ENCODE results near the gene HMSD.

The HMSD gene

DNA sequence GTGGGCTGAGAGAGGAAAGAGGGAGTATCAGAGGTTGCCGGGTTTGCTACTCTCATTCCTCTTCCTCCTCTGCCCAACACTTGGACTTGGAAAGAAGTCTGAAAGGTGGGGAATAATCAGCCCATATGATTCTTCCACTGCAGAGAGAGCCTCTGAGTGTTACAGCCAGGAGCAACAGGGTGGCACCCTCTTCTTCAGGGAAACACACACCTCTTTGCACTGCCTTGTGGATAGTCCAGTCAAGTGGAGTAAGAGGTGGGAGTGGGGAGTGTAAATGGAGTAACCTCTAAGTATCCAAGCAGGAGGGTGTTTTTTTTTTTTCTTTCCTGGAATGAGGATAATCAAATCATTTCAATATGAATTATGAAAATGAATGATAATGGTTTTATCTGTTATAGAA, 11.8 kb downstream of the HMSD start:
- DNase-seq: no peak

- DNase-seq: peak; percentile 28
These were observed 12.4 kb downstream of the HMSD start for GRCh38 chr18:63961435-63961980.

GRCh38 chr18:63962137-63962536, 13.0 kb downstream of the HMSD start:
- no peak for DNase-seq

DNA sequence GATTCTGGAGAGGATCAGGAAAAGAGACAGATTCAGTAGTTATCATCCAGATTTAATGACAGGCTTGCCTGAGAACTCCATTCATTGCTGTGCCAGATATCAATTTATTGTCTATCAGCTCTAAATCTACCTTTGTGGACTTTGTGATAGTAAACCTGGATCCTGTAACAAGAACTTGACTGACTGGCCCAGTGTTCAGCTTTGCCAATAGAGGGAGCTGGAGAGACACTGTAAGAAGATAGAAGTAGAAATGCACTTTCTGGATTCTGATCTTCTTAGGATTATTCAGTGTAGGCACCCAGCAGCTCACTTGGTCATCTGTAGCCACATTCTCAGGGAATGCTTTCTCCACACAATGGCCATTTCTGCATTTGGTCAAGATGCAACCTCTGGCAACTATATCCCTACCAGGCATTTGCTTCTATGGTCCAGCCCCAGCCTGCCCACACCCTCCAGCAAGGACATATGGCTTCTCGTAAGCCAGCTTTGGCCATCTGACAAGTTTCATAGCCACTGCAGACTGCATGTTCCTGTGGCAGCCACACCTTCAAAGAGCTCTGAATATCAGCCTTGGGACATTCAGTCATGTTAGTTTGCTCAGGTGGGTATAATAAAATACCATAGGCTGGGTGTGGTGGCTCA, 14.6 kb downstream of the HMSD start:
- DNase-seq: peak; percentile 85

DNA sequence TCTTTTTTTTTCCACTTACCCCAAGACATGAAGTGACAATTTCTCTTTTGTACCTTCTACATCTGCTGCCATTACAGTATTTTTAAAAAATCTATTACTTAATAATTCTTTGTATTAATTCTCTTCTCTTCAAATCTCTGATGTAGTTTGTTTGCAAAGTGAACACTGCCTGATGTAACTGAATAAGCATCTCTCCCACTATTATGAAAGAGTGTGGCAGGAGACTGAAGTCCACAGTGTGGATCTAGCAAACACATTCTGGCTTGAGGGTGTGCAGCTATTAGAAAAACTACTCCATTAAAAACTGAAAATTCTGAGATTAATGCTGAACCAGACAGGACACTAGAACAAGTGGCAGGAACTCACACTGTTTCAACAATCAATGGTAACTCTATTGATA, 15.8 kb downstream of the HMSD start:
- DNase-seq: no peak

GRCh38 chr18:63965716-63966330, 16.7 kb downstream of the HMSD start:
- no peak for DNase-seq

- DNase-seq: peak; percentile 100
These were observed 21.1 kb downstream of the HMSD start, which contains the start of gene SERPINB8 for GRCh38 chr18:63969942-63970808. TSS of gene SERPINB8 (plus strand) at chr18:63970081. CDS start at chr18:63978309, 8,228 bp downstream.

DNA sequence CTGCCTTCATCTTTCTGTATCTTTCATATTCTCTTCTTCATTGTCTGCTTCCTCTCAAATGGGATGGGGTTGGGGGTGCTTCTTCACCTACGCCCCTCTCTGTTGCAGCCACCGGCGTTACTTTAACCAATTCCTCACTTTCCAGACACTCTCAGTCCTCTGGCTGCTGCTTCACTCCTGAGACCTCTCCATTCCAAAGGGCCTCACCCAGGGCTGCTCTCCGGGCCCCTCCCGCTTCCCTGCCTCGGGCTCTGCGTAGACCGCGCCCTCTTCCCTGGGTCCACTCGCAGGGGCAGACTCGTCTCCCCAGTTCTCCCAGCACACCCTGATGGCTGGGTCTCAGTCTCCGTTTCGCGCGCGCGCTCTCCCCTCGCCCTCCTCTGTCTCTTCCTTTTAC, 21.7 kb downstream of the HMSD start:
- DNase-seq: peak; percentile 93

- DNase-seq: peak; percentile 79
These were observed 22.4 kb downstream of the HMSD start for GRCh38 chr18:63971320-63972001.

- no peak for DNase-seq
These were observed 22.9 kb downstream of the HMSD start for GRCh38 chr18:63972002-63972376.

GRCh38 chr18:63974991-63975390, 25.9 kb downstream of the HMSD start:
- DNase-seq: peak; percentile 68

GRCh38 chr18:63975628-63976027, 26.5 kb downstream of the HMSD start:
- no peak for DNase-seq

GRCh38 chr18:63977040-63977439, 27.9 kb downstream of the HMSD start:
- no peak for DNase-seq

DNA sequence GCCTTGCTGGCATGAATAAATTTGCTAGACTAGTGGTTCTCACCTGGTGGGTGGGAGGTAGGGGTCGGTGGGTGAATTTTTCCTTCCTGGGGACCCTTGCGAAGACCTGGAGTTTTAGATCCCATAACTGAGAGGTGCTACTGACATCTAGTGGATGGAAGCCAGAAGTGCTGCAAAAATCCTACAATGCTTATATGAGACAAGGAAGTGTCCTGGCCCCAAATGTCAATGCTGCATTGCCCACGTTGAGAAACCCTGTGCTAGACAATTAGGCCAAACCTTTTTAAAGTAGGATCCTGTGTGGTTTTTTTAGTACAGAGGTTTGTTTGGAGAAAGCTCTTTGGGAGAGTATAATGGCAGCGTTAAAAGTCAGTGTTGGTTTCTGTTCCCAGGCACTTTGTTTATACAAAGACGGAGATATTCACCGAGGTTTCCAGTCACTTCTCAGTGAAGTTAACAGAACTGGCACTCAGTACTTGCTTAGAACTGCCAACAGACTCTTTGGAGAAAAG, 30.4 kb downstream of the HMSD start:
- peak; percentile 85 for DNase-seq

DNA sequence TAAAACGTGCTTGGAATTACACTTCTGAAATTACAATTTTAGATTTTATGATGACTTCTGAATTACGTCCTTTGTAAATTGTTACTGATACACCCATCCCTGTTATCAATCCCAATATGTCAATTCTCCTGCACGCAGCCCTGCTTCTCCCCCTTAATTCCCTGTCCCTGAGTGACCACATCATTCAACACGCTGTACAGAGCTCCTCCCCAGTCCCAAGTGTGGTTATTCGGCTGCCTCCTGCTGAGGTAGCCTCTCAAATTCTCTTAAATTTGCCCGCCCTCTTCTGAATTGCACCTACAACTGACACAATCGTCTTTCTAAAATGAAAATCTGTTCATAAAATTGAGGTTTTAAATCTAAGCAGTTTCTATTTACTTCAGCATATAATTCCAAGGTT, 30.9 kb downstream of the HMSD start:
- DNase-seq: no peak

DNA sequence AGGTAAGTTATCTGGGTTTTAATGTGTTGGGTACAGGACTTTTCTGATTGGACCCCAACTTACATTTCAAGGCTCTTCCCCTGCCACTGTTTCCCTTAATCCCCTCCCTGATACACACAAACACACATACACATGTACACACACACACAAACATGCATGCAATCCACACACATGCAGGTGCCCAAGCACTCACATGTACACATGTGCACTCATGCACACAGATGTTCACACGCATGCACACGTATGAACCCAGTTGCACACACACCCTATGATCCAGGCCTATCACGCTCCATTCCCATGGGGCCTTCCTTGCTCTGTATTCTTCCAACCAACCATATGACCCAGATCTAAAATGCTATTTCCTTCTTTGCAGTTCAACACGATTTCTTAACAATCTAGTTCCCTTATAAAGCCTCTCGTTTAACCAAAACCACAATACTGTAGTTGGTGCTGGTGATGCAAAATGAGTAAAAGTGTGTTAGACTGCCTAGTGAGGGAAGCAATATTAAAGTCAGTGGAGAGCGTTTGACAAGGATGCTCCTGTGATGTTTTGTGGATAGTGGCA, 31.9 kb downstream of the HMSD start:
- DNase-seq: no peak

- DNase-seq: no peak
These were observed 32.6 kb downstream of the HMSD start for GRCh38 chr18:63981719-63982118.

GRCh38 chr18:63982361-63982760, 33.3 kb downstream of the HMSD start:
- DNase-seq: no peak

DNA sequence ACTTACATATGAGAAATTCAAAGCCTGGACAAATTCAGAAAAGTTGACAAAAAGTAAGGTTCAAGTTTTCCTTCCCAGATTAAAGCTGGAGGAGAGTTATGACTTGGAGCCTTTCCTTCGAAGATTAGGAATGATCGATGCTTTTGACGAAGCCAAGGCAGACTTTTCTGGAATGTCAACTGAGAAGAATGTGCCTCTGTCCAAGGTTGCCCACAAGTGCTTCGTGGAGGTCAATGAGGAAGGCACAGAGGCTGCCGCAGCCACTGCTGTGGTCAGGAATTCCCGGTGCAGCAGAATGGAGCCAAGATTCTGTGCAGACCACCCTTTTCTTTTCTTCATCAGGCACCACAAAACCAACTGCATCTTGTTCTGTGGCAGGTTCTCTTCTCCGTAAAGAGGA, 37.8 kb downstream of the HMSD start:
- no peak for DNase-seq

DNA sequence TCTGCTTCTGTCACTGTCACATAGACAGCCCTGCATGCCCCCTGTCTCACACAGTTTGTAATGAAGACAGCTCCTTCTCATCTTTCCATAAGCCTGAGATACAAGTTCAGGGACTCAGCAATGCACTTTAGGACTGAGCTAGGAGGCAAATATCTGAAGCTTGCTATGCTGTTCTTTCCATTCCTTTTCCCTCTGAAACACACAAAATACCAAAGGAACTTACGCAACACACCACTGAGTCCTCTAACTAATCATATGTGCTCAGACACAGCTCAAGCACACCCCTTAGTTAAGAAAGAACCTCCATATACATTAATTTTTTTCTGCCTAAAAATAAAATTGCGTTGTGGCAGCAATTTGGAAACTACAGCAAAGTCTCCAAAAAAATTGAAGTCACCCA, 38.6 kb downstream of the HMSD start:
- DNase-seq: no peak

- no peak for DNase-seq
These were observed 43.6 kb downstream of the HMSD start for GRCh38 chr18:63992751-63993150.

DNA sequence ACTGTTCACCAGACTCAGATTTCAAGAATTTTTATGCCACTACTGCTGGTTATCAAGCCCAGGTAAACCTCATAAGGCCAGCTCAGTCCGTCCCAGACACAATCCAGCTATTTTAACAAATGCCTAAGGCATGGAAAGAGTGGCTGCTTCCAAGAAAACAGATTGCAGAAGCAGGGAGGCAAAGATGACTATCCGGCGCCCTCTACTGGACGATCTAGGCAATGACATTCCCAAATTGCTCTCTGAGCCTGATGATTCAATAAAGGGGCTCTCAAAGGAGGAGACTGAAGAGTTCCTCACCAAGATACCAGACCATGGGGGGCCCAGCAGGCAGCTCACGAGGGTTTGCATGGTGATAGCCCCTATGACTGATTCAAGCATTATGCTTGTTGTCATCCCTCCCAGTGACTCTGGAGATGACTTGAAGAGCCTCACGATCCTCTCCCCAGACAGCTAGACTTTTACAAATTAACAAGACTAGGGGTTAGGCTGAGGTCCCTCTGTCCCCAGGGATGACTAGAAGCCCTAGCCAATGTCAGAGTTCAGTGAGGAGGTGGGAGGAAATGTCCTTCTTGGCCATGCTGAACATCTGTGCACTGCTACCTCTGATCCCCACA, 45.8 kb downstream of the HMSD start:
- DNase-seq: peak; percentile 73

Data from NCI-H69 (cell line).